Mesenchymal stem cell (in vitro differentiated cells and primary cell): ENCODE results near the gene CEACAM18.

ENCODE experiments used
- DNase-seq: peaks from one replicate; pipeline ENCODE4 v3.0.0-alpha.2; 2013
- H2AFZ ChIP-seq: one replicate; pipeline ENCODE4 v1.6.1; 2013; ENCODE audit warnings: low read depth, mild to moderate bottlenecking, control low read depth, inconsistent platforms, low read length, moderate library complexity
- H2AK5ac ChIP-seq: 2 replicates; pipeline ENCODE4 v1.6.1; 2013; ENCODE audit warnings: low read length, moderate library complexity, mild to moderate bottlenecking, inconsistent platforms; ENCODE audit not compliant: severe bottlenecking
- H2BK120ac ChIP-seq: one replicate; pipeline ENCODE4 v1.6.1; 2013; ENCODE audit warnings: low read depth, mild to moderate bottlenecking, inconsistent platforms, low read length, moderate library complexity
- H2BK12ac ChIP-seq, 2 experiments: one replicate each; pipeline ENCODE4 v1.6.1; 2013; ENCODE audit warnings: inconsistent platforms in 2 of 2, low read length in 2 of 2, mild to moderate bottlenecking in 2 of 2, moderate library complexity in 2 of 2, control low read depth in 1 of 2
- H2BK15ac ChIP-seq: one replicate; pipeline ENCODE4 v1.6.1; 2013; ENCODE audit warnings: mild to moderate bottlenecking, low read depth, inconsistent platforms; ENCODE audit not compliant: poor library complexity, severe bottlenecking
- H2BK5ac ChIP-seq: 2 replicates; pipeline ENCODE4 v1.6.1; 2013; ENCODE audit warnings: low read depth, mild to moderate bottlenecking, low read length, control low read depth, inconsistent platforms; ENCODE audit not compliant: poor library complexity, severe bottlenecking
- H3K14ac ChIP-seq, 2 experiments: one replicate each; pipeline ENCODE4 v1.6.1; 2013; ENCODE audit warnings: inconsistent platforms in 2 of 2, low read length in 2 of 2, control low read depth in 1 of 2, mild to moderate bottlenecking in 1 of 2, moderate library complexity in 1 of 2
- H3K18ac ChIP-seq, 2 experiments: one replicate each; pipeline ENCODE4 v1.6.1; 2013; ENCODE audit warnings: inconsistent platforms in 2 of 2, low read length in 2 of 2, control low read depth in 1 of 2, low read depth in 1 of 2, mild to moderate bottlenecking in 1 of 2
- H3K23ac ChIP-seq, 2 experiments: one replicate each; pipeline ENCODE4 v1.6.1; 2013; ENCODE audit warnings: inconsistent platforms in 2 of 2, low read length in 2 of 2, mild to moderate bottlenecking in 2 of 2, moderate library complexity in 2 of 2, control low read depth in 1 of 2
- H3K27ac ChIP-seq: 2 replicates; pipeline ENCODE4 v1.5.1; 2013; ENCODE audit warnings: mild to moderate bottlenecking, moderate library complexity, low read length, control low read depth, inconsistent platforms; ENCODE audit not compliant: poor library complexity, severe bottlenecking
- H3K27me3 ChIP-seq, 2 experiments: 2 replicates each; pipeline versions ENCODE4 v1.6.1 to v1.7.0; 2013; ENCODE audit warnings: low read length in 2 of 2, mild to moderate bottlenecking in 2 of 2, moderate library complexity in 2 of 2, control low read depth in 1 of 2, inconsistent platforms in 1 of 2; ENCODE audit not compliant: control insufficient read depth in 1 of 2, insufficient read depth in 1 of 2
- H3K36me3 ChIP-seq, 2 experiments: 2 replicates each; pipeline versions ENCODE4 v1.6.1 to v1.7.0; 2013; ENCODE audit warnings: low read length in 2 of 2, control low read depth in 1 of 2, inconsistent platforms in 1 of 2, low read depth in 1 of 2, mild to moderate bottlenecking in 1 of 2; ENCODE audit not compliant: insufficient read depth in 2 of 2, control insufficient read depth in 1 of 2
- H3K4ac ChIP-seq, 2 experiments: one replicate each; pipeline ENCODE4 v1.6.1; 2013; ENCODE audit warnings: inconsistent platforms in 2 of 2, low read length in 2 of 2, mild to moderate bottlenecking in 2 of 2, moderate library complexity in 2 of 2, control low read depth in 1 of 2, low read depth in 1 of 2
- H3K4me1 ChIP-seq: 2 replicates; pipeline ENCODE4 v1.6.1; 2013; ENCODE audit warnings: low read depth, low read length, control low read depth; ENCODE audit not compliant: control insufficient read depth, insufficient read depth
- H3K4me2 ChIP-seq: 2 replicates; pipeline ENCODE4 v1.6.1; 2013; ENCODE audit warnings: low read length, mild to moderate bottlenecking, inconsistent platforms; ENCODE audit not compliant: poor library complexity, severe bottlenecking
- H3K4me3 ChIP-seq, 2 experiments: 2 replicates each; pipeline versions ENCODE4 v1.5.1 to v1.7.0; 2013; ENCODE audit warnings: low read length in 2 of 2, mild to moderate bottlenecking in 2 of 2, control low read depth in 1 of 2, low read depth in 1 of 2; ENCODE audit not compliant: insufficient read depth in 1 of 2
- H3K79me1 ChIP-seq: replicated peaks from 2 replicates; pipeline ENCODE4 v1.6.1; 2013; ENCODE audit warnings: mild to moderate bottlenecking, control low read depth, low read length, inconsistent platforms; ENCODE audit not compliant: poor library complexity, severe bottlenecking
- H3K9ac ChIP-seq: 2 replicates; pipeline ENCODE4 v1.7.0; 2013; ENCODE audit warnings: mild to moderate bottlenecking, low read length, moderate library complexity
- H3K9me3 ChIP-seq: 2 replicates; pipeline ENCODE4 v1.7.0; 2013; ENCODE audit warnings: mild to moderate bottlenecking, low read length; ENCODE audit not compliant: control insufficient read depth
- H4K8ac ChIP-seq: one replicate; pipeline ENCODE4 v1.6.1; 2013; ENCODE audit warnings: inconsistent platforms, mild to moderate bottlenecking, low read length, moderate library complexity
- H4K91ac ChIP-seq: one replicate; pipeline ENCODE4 v1.6.1; 2013; ENCODE audit warnings: mild to moderate bottlenecking, low read length, inconsistent platforms
- WGBS: methylation state at CpG from one replicate; pipeline ENCODE4 v1.1.7; 2013; ENCODE audit warnings: mixed read lengths; 5-methylcytosine and 5-hydroxymethylcytosine counted together

Gene CEACAM18

DNA sequence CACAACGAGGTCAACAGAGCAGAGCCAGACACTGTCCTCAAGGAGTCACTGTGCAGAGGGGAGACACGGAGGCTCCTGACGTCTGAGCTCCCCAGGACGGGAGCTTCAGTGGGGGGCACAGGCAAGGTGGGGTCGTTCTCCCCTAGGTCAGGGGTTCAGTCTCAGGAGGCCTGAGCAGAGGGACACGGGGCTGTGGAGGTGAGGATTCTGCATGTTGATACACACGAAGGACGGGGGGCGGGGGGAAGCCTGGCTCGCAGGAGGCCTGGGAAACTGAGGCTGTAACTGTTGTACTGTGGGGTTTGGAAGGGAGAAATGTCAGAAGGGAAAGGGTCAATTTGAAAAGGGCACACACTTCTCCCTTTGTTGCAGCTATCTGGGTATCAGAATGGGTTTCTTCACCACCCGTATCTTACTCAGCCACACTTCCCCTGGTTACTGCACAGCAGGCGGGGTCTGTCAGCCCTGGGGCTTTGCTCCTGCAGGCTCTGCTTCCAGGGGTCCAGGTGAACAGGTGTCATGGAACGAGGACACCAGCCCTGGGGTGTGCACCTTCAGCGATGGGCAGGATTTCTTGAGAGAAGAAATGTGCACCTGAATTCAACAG lies 19.3 kb upstream of the CEACAM18 start:
- no peak overlapping the region for H2BK5ac ChIP-seq
- DNase-seq = no peak
- H3K79me1 ChIP-seq = no peaks in the 10 kb centered on the region
- H2BK15ac ChIP-seq = no peak overlapping the region
- no peak overlapping the region for H3K14ac ChIP-seq
- no peak overlapping the region for H2BK120ac ChIP-seq
- H2AFZ ChIP-seq = no peak overlapping the region
- H2BK12ac ChIP-seq = no peak overlapping the region
- no peaks in the 10 kb centered on the region for H3K9me3 ChIP-seq
- H4K91ac ChIP-seq = no peak overlapping the region
- no peak overlapping the region for H3K23ac ChIP-seq
- no peak overlapping the region for H3K4ac ChIP-seq
- 78% methylated on average over 12 of the region's 14 CpGs for WGBS
- no peak overlapping the region for H3K9ac ChIP-seq
- H3K27ac ChIP-seq = no peak overlapping the region
- no peak overlapping the region for H4K8ac ChIP-seq
- H3K18ac ChIP-seq = no peak overlapping the region
- no peak overlapping the region for H3K4me3 ChIP-seq
- H3K4me1 ChIP-seq = no peaks in the 10 kb centered on the region
- no peaks in the 10 kb centered on the region for H3K36me3 ChIP-seq
- H3K27me3 ChIP-seq = peaks cover 0 to 48% of the 10 kb centered on the region in 2 experiments
- no peak overlapping the region for H2AK5ac ChIP-seq
- no peak overlapping the region for H3K4me2 ChIP-seq

DNA sequence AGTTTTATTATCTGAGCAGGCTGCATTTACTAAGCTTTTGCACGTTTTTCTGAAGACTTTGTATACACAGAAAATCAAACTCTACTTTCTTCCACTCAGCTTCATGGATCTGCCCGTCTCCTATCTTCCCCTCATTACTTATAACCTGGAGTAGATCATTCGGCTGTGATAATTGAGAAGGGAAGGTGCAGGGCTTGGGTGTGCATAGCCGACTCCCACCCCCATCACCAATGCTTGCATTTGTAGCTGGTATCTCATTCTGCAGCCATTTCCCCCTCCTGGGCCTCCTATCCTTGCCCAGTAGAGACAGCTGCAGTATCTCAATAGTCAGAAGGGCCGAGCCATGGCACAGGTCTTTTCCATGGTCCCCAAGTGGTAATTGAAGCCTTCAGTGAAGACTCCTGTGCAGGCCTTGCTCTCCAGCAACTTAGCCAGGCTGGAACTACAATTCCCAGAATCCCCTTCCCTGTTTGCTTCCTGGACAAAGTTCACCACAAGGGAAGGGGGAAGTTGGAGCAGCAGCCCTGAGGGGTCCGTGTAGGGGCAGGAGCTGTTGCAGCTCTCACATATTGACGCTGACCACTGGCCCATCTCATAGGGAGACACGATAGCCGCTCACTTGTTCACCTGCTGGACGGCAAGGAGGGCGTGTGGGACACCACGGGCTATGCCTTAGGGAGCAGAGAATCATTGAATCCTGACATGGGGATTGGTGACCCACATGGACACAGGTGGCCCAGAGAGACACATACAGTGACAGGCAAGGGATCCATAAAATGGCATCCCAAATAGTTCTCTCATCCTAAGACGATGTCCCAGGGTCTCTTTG lies 18.0 kb upstream of the CEACAM18 start:
- Histone ChIP-seq H2BK5ac (no peak overlapping the region), H3K27me3 (peaks cover 0 to 46% of the 10 kb centered on the region in 2 experiments), H3K9me3 (no peaks in the 10 kb centered on the region), H3K23ac (no peak overlapping the region), H3K4ac (no peak overlapping the region), H3K4me3 (peak overlapping the region in 1 of 2 experiments; percentile 60), H3K14ac (no peak overlapping the region), H3K4me2 (no peak overlapping the region), H3K79me1 (no peaks in the 10 kb centered on the region), H2BK15ac (no peak overlapping the region), H3K4me1 (no peaks in the 10 kb centered on the region), H4K8ac (no peak overlapping the region), H3K36me3 (no peaks in the 10 kb centered on the region), H2AK5ac (no peak overlapping the region), H3K18ac (no peak overlapping the region), H2BK120ac (no peak overlapping the region), H4K91ac (no peak overlapping the region), H3K27ac (no peak overlapping the region), H2AFZ (no peak overlapping the region), H2BK12ac (no peak overlapping the region), H3K9ac (no peak overlapping the region)
- DNase-seq = no peak
- 67% methylated on average over 12 of the region's 13 CpGs for whole genome bisulfite sequencing

- no peak overlapping the region for H3K9ac ChIP-seq
- 78% methylated on average over 7 of the region's 8 CpGs for WGBS
- DNase-seq = no peak
Measured at GRCh38 chr19:51461723-51462161, 16.6 kb upstream of the CEACAM18 start.

DNA sequence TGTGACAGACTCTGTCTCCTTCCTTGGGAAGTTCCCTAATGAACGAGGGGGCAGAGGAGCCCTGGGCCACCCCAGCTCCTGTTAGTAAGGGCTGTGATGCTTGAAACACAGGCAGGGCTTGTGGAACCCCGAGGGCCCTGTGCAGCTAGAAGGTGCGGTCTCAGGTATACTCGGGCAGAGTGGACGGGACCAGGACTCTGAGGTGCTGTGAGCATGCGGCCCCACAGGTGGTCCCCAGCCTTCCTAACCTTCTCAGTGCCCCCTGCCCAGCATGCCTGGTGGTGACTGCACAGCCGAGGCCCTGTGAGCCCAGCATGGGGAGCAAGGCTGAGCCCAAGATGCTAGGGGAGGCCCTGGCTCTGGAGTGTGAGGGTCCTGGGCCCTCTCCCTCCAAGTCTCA lies 16.1 kb upstream of the CEACAM18 start:
- Histone ChIP-seq H3K9me3 (no peaks in the 10 kb centered on the region), H3K9ac (no peak overlapping the region), H2BK12ac (no peak overlapping the region), H2BK120ac (no peak overlapping the region), H3K23ac (no peak overlapping the region), H3K4me3 (no peak overlapping the region), H4K8ac (no peak overlapping the region), H4K91ac (no peak overlapping the region), H2AFZ (no peak overlapping the region), H3K18ac (no peak overlapping the region), H2BK15ac (no peak overlapping the region), H3K14ac (no peak overlapping the region), H3K4me1 (no peaks in the 10 kb centered on the region), H3K79me1 (no peaks in the 10 kb centered on the region), H3K4ac (no peak overlapping the region), H2AK5ac (no peak overlapping the region), H3K4me2 (no peak overlapping the region), H3K36me3 (no peaks in the 10 kb centered on the region), H3K27me3 (peaks cover 0 to 45% of the 10 kb centered on the region in 2 experiments), H3K27ac (no peak overlapping the region), H2BK5ac (no peak overlapping the region)
- DNase-seq = no peak
- WGBS = 68% methylated on average over 7 of the region's 7 CpGs

More at GRCh38 chr19:51461723-51462161, 16.6 kb upstream of the CEACAM18 start:
- Histone ChIP-seq H2AK5ac (no peak overlapping the region), H3K14ac (no peak overlapping the region), H3K4me3 (no peak overlapping the region), H3K79me1 (no peaks in the 10 kb centered on the region), H2BK5ac (no peak overlapping the region), H3K9me3 (no peaks in the 10 kb centered on the region), H3K27me3 (peaks cover 0 to 47% of the 10 kb centered on the region in 2 experiments), H3K23ac (no peak overlapping the region), H2BK15ac (no peak overlapping the region), H2AFZ (no peak overlapping the region), H3K4ac (no peak overlapping the region), H3K18ac (no peak overlapping the region), H2BK120ac (no peak overlapping the region), H4K91ac (no peak overlapping the region), H3K4me1 (no peaks in the 10 kb centered on the region), H3K36me3 (no peaks in the 10 kb centered on the region), H3K27ac (no peak overlapping the region), H3K4me2 (no peak overlapping the region), H4K8ac (no peak overlapping the region), H2BK12ac (no peak overlapping the region)
